ENCODE measurements around the gene GINS2.

The GINS2 gene

DNA sequence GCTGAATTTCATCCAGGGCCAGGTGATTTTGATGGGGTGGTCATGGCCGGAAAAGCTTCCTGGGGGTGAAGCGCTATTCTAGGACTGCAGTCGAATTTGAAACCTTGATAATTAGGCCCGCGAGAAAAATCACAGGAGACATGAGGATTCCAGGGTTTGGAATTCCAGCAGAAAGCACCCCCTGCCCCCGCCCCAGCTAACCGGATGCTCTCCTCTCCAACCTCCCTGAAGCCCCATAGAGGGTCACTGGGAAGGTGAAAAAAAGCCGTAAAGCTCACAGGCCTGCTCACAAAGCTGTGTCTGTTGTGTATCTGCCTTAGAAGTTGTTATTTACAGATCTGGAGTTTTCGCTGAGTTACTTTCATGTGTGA is 1.2 kb upstream of the GINS2 start:
- DNase-seq (ENCODE audit: low read depth in 2 of 2), result no peak

DNA sequence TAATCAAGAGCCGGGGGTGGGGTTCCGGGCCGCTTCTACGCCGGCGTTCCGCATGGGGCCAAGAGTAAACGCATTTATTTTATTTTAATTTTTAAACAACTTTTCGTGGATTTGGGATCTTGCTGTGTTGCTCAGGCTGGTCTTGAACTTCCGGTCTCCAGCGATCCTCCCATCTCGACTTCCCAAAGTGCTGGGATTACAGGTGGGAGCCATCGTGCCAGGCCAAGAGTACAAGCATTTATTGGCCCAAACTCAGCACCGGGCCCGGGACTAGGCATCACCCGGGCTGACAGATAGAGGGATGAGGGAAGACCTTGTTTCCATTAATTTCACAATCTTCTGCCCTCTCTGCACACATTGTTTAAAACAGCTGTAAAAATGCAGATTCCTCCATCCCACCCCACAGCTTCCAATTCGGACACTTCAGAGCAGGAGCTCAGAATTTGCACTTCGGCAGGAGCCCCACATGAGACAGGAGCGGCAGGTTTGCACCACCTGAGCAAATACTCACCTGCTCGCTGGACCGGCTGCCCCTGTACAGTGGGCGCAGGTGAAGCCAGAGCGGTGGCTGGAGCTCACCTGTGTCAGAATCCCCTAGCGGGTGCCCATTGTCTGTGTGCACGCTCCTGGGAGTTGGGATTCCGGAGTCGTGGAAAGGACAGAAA is 663 bp upstream of the GINS2 start:
- no peak for DNase-seq (ENCODE audit: low read depth in 2 of 2)

DNA sequence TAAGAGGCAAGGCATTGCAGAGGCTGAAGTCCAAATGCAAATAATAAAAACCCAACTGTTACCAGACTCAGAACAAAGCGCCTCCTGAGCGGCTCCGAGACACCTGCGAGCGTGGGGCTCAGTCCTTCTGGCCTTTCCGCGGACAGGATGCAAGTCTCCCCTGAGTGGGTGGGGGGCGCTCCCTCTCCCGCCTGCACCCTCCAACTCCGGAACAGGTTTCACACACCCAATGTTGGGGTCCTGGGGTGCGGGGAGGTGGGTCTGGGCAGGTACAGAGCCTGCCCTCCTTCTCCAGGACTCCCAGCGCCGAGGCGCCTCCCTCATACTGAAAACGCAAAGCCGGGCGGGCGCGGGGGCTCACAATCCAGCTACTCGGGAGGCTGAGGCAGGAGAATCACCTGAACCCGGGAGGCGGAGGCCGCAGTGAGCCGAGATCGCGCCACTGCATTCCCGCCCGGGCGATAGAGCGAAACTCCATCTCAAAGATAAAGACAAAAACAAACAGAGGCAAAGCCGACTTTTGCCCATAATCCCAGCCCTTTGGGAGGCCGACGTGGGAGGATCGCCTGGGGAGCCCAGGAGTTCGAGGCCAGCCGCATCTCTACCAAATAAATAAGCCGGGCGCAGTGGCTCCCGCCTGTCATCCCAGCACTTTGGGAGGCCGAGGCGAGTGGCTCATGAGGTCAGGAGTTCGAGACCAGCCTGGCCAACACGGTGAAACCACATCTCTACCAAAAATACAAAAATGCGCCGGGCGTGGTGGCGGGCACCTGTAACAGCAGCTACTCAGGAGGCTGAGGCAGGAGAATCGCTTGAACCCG is 893 bp downstream of the GINS2 start:
- no peak for DNase-seq (ENCODE audit: low read depth in 2 of 2)

DNA sequence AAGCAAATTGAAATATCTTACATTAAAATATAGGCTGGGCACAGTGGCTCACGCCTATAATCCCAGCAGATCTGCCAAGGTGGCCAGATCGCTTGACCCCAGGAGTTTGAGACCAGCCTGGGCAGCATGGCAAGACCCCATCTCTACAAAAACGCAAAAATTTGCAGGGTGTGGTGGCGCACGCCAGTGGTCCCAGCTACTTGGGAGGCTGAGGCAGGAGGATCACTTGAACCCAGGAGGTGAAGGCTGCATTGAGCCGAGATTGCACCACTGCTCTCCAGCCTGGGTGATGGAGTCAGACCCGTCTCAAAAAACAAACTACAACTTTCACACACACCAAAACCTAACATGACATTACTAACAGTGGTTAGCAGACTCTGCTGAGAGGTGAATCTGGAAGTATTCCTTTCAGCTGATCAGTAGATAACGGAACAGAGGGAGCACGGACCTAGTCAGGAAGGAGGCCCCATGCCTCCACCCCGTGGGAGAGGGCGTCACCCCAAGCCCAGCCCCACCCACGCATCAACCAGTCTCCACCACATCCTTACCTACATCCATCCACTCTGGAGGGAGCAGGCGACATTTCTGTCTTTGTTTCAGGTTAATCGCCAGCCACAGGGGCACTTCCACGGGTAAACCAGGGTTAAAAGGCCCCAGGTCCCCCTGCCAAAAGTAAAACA is 1.7 kb downstream of the GINS2 start:
- no peak for DNase-seq (ENCODE audit: low read depth in 2 of 2)

DNA sequence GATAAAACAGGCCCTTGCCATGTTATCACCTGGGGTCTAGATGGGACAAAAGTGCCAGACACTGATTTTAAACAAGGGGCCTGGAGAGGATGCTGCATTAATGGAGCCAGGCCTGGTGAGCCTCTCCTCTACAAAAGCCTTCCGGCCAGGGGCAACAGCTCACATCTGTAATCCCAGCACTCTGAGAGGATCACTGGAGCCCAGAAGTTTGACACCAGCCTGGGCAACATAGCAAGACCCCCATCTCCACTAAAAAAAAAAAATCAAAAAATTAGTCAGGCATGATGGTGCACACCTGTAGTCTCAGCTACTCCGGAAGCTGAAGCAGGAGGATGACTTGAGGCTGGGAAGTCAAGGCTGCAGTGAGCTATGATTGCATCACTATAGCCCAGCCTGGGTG is 3.5 kb downstream of the GINS2 start:
- no peak for DNase-seq (ENCODE audit: low read depth in 2 of 2)

DNA sequence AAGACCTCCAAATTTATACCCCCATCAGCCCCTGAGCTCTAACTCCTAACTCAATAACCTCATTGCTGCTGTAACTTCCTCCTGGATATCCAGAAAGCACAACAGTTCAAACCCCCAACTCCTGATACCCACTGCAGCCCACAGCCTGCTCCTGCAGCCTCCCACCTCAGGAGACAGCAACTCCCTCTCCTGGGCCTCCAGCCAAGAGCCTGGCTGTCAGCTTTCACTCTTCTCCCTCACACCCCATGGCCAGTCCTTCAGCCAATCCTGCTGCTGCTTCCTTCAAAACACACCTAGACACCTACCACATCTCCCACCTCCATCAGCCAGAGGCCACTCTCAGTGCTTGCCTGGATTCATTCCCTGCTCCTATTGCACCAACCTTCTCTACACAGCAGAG is 5.4 kb downstream of the GINS2 start:
- DNase-seq (ENCODE audit: low read depth in 2 of 2), result no peak

DNA sequence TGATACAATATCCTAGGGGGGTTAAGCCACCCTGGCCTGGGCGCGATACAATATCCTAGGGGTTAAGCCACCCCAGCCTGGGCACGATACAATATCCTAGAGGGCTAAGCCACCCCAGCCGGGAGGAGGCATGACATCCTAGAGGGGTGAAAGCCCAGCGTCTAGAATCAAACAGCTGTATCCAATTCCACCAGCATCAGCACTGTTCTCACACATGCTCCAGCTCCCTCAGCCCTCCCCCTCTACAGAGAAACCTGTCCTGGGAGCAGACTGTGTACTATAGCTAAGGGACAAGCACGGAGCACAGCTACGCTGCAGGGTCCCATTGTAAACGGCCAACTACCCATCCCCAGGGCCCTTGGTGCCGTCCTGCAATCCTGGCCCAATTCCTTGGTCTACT is 6.2 kb downstream of the GINS2 start:
- DNase-seq (ENCODE audit: low read depth in 2 of 2), result no peak

DNA sequence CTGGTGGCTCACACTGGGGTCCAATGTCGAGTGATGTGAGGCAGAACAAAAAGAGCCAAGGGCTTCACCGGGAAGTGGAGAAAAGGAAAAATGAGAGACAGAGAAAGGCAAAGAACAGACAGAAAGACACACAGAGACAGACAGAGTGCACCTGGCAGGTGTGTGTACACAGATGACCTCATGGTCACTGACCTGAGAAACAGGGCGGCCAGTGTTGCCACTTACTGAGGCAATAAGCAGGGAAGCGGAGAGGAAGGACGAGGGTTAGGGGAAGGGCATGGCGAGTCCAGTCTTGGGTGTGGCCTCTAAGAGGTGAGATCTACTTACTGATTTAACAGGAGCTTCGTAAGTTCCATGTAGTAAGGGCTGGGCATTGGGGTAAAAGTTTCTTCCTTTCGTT is 7.5 kb downstream of the GINS2 start:
- DNase-seq (ENCODE audit: low read depth in 2 of 2), result no peak

DNA sequence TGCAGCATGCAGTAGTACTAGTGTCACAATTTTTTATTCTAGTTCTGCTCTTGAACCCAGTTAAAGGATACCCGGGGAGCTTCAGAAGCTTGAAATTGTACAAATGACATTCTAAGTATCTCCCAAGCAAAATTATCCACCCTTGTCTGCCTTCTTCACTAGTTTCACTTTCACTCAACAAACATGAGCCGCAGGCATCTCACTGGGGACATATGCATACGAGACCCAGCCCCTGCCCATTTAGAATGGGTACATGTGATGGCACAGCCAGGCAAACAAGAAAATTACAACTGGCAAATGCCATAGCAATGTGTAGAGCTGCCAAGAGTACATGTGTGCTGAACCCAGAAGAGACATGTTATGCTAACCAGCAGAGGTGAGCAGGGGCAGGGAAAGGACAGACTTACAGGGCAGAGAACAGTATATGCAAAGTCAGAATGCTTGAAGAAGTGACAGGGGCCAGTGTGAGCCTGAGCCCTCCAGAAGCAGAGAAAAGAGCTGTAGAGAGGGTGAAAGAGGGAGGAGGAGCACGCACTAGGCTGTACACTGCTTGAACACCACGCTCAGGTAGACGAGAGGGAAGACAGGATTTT is 8.3 kb downstream of the GINS2 start:
- no peak for DNase-seq (ENCODE audit: low read depth in 2 of 2)

DNA sequence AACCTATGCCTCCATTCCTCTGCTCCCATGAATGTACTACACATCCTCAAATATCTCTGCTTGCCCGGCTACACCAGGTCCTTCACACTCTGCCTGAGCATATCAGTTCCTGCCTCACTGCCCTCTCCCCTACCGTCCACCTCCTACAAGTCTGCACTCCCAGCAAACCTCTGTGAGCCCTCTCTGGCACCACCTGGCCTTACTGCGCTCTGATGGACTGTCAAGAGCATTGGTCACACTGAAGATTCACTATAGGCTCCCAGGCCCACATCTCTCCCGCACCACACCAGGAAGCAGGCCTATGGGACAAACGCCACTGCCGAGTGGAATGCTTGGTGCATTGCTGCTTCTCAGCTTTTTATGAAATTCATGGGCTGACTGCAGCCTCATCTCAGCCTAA is 8.9 kb downstream of the GINS2 start:
- no peak for DNase-seq (ENCODE audit: low read depth in 2 of 2)

DNA sequence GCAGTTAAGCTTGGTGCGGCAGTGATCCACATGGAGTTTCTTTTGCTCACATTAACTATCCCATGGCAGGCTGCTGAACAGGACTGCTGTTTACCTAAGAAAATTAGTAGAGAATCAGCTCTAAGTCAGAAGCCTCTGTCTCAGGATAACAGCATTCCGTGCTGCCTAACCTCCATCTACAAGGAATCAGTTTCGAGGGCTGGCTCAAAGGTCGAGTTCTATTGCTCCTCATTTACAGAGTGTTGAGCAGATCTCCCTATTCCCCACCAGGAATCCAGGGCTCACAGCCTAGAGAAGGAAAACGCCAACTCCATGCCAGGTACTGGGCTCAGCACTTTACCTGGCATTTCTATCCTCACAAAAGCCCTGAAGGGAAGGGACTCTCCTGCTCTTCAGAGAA is 9.9 kb downstream of the GINS2 start:
- DNase-seq (ENCODE audit: low read depth in 2 of 2), result no peak

DNA sequence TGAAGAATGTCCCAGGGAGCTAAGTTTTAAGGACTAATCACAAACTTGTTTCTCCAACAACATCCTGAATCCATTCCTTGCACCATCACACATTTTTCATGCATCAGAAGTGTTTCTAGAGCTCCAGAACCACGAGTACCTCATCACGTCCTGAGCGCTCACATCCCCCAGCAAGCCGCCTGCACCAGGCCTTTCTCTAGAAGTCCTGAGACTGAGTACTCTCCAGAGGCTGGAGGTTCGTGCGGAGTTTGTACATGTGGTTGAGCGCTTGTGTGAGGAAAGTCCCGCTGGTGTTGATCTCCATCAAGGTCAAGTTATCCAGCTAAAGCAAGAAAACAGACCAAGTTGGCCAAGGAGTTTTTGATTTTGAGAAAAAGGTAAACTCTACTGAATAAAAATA is 10.7 kb downstream of the GINS2 start:
- no peak for DNase-seq (ENCODE audit: low read depth in 2 of 2)

DNA sequence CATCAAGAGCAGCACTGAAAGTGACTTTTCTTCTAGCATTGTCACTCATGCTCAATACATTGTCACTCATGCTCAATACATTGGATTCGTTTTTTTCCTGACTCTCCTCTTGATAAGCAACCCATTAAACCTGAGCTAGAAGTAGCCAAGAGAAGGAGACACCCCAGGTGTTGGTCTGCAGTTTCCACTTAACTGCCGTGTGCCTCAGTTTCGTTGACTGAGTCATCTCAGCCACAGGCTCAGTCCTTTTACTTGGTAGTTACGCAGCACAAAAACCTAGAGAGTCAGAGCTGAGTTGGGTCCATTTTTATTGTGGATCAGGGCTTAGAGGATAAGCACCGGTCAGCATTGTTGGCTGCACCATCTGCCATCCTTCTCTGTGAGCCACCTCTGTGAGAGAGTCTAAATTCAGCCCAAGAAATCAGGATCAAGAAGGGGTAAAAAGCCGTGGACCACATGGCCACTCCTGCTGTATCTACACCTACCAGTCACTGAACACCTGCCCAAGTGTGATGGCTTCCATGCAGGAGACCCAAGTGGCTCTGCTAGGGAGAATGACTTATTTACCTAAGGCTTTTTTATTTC is 11.3 kb downstream of the GINS2 start:
- no peak for DNase-seq (ENCODE audit: low read depth in 2 of 2)

DNA sequence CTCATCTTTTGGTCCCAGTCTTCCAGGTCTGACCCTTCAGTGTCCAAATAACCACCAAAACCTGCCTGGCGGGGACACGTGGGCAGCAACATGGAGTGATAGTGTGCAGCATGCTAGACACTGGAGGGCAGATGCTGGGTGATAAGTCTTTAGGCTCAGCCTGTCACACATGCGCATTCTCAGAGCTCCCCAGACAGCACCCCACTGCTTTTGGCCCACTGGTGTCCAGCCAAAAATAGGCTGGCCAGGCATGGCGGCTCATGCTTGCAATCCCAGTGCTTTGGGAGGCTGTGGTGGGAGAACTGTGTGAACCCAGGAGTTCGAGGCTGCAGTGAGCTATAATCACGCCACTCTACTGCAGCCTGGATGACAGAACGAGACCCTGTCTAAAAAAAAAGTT is 12.3 kb downstream of the GINS2 start:
- DNase-seq (ENCODE audit: low read depth in 2 of 2), result no peak

DNA sequence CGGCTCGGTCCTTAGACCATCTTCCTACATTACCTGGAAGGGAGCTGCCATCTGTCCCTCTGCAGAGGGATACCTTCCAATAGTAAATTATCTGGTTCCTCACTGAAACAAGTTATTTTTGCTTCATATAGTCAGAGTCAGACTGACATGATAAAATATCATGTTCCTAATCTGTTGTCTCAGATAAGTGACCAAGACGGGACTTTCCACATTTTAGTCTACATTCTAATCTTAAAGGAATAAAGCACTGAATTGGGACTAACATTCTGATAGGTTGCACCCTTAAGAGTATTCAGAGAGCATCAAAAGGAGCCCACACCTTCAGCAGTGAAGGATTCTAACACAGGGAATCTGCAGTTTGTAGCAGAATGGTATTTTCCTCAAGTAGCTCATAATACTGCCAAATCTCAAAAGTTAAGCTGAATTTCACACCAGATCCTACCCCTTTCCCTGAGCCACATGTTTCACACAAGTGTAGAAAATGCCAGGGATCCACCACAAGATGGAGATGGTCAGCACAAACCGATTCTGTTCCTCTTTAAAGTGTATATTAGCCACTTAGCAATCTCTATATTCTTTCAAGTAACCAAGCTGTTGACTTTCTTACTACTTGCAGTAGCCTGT is 13.4 kb downstream of the GINS2 start:
- no peak for DNase-seq (ENCODE audit: low read depth in 2 of 2)

DNA sequence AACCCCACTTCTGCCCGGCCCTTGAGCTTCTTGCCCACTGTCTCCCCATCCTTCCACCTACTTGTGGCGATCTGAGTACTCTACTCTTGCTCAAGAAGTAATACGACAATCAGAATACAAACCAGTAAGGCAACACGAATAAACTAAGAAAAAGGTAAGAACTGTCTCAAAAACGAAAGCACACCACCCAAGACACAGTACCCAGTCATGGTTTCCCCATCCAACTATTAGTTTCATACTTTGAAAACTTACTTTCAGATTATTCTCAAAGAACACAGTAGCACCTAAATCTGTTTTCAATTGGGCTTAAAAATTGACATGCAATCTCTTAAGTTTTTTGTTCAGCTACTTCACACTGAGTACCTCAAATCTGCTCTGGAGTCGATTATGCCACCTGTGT is 13.9 kb downstream of the GINS2 start:
- no peak for DNase-seq (ENCODE audit: low read depth in 2 of 2)

DNA sequence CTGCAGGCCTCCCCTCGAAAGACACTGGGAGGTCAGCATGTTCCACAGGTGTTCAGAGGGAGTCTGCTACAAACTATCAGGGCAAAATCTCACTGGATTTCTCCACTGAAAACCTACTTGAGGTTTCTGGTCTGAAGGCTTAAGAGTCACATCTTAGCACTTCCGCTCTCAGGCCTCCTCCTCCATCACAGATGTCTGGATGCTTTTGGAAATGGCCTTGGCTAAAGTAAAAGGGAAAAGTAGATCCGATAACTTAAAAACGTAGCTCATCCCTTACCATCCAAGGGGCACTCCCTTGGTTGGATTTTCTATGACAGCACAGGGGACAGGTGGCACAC is 14.4 kb downstream of the GINS2 start:
- no peak for DNase-seq (ENCODE audit: low read depth in 2 of 2)

DNA sequence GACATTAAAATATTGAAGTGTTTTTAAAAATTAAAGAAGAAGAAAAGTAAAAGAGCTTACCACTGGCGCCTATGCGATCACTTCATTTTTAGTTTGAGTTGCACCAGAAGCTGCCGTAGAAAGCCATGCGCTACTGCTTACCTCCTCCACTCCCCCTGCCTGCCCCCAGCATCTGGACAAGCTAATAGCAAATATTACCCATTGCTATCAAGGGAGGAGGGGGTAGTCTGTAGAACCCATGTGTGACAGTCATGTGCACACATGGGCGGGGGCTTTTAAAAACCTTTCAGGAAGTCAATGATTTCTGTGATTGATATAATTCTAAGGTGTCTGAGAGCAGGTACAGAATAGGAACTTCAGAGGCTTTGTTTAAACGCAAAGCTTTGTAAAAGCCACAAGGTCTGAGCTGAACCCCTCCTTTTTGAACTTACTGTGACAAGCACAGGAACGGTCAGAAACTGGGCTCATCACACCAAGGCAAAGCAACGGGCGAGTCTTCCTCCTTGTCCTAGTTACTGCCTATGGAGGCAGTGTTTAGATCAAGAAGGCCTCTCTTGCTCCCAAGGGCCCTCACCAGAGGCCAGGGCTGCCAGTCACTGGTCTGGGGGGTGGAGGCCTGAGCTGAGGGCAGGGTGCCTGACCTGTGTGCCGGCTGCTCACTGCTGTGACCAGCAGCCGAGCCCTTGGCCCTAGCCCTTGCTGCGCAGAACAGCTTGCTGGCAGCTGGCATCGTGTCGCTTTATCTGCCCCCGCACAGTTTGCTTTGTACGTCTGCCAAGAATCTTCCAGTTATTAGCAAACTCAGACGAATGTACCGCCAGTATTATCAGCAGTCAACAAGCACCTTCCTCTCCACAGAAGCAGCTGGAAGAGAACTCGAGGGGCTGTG is 15.0 kb downstream of the GINS2 start:
- no peak for DNase-seq (ENCODE audit: low read depth in 2 of 2)

DNA sequence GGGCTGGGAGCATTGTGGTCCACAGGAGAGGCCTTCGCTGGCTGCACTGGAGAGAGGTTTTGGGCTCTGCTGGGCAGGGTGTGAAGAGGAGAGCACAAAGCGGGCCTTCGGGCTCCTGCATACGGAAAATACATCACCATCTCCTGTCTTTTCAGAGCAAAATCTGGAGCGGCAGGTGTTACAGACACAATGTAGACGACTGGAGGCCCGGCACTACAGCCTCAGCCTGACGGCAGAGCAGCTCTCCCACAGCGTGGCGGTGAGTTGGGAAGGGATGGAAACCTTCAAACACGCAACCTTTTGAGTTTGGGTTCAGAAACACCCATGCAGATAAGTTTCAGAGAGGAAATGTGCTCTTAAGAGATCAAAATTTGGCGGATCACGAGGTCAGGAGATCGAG is 17.9 kb downstream of the GINS2 start:
- DNase-seq (ENCODE audit: low read depth in 2 of 2), result no peak

DNA sequence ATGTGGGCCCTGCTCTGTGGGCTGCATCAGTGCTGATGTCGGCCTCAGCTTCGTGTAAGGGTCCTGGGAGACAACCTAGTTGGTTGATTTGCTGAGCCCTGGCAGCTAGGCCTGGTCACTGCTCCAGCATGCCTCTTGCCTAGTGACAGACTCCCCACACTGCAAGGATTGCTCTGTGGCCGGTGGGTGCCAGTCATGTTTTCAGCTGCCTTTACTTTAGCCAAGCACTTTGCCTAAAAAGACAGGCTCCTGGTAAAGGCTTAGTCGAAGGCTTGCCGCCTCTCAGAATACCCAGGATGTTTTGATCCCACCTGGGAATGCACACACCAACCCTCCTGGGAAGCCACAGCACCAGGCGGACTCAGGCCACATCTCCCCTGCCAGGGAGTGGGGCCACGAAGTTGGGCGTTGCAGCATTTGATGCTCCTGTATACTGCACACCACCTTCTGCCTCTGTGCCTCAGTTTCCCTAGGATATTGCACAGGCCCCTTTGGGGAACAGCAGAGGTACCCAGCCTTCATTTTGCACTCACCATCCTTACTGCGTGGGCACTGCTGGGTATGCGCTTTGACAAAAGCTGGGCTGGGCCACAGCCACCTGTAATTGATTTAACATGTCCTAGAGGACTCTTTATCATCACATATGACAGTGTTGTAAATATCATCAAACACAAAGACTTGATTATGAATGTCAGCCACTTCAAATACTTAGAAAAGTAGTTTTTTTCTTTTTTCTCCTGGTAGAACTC is 19.9 kb downstream of the GINS2 start:
- DNase-seq (ENCODE audit: low read depth in 2 of 2), result no peak

Measured in activated CD8-positive, alpha-beta memory T cell treated with anti-CD3 and anti-CD28 coated beads for 4 hours (primary cell).